ENCODE data around the gene CDR2. TPM values are rescaled to one million over a fixed set of nuclear protein-coding genes. Genes with fewer than 3 reads are reported as not detected.

CDR2 gene
- total and polyA plus RNA-seq, 2 donors (not counting 1 experiment from before 2014, with no cell fraction given): 8.0 to 11.3 TPM

GRCh38 chr16:22397464-22397863, 23.0 kb upstream of the CDR2 start:
- H3K27me3 Mint-ChIP-seq: no peaks in the 10 kb centered on the region
- ChIA-PET CTCF (no interaction called here), POLR2A (no interaction called here)
- no peaks in the 10 kb centered on the region for H3K9me3 Mint-ChIP-seq (ENCODE audit: insufficient read depth)
- H3K4me2 ChIP-seq (replicated peaks; ENCODE audit: low read depth, low read length, poor library complexity, severe bottlenecking): no peak overlapping the region
- no peak for DNase-seq
- no peaks in the 10 kb centered on the region for H3K36me3 ChIP-seq (replicated peaks in 1 of 2; ENCODE audit: control extremely low read depth in 1 of 2, control insufficient read depth in 1 of 2, extremely low read depth in 1 of 2, insufficient read depth in 2 of 2, low read length in 1 of 2)
- H3K4me1 Mint-ChIP-seq: no peaks in the 10 kb centered on the region
- TF ChIP-seq EZH2 (IDR thresholded peaks at IDR 0.05; ENCODE audit: borderline replicate concordance, insufficient read depth, low read depth, low read length, poor library complexity, severe bottlenecking): no peak
- no peak for TF ChIP-seq CTCF (IDR thresholded peaks at IDR 0.05)
- H3K9me3 ChIP-seq (ENCODE audit: control extremely low read depth in 1 of 3, control insufficient read depth in 2 of 3, insufficient read depth in 1 of 3, low read length in 2 of 3): no peaks in the 10 kb centered on the region
- H3K4me3 ChIP-seq (ENCODE audit: control extremely low read depth in 1 of 5, extremely low read depth in 1 of 5, insufficient read depth in 1 of 5, low read depth in 2 of 5, low read length in 4 of 5): no peak overlapping the region
- H3K27ac Mint-ChIP-seq: no peak overlapping the region
- no peak overlapping the region for H2AFZ ChIP-seq (ENCODE audit: insufficient read depth, low read depth, low read length, poor library complexity, severe bottlenecking)
- WGBS (ENCODE audit: insufficient coverage): 80% methylated on average over 1 of the region's 1 CpG
- no peaks in the 10 kb centered on the region for H3K79me2 ChIP-seq (ENCODE audit: control insufficient read depth, insufficient read depth, low read length)
- H3K27me3 ChIP-seq (replicated peaks in 1 of 4; ENCODE audit: control extremely low read depth in 1 of 4, control insufficient read depth in 3 of 4, insufficient read depth in 4 of 4, low read length in 3 of 4): no peaks in the 10 kb centered on the region
- H3K4me3 Mint-ChIP-seq: no peak overlapping the region
- H3K4me1 ChIP-seq (ENCODE audit: control insufficient read depth in 2 of 2, insufficient read depth in 2 of 2, low read length in 2 of 2): no peaks in the 10 kb centered on the region
- no peak overlapping the region for H3K27ac ChIP-seq (ENCODE audit: low read length in 2 of 2)
- intact Hi-C loops (cut with micrococcal nuclease): no loop called here
- H4K20me1 ChIP-seq (ENCODE audit: control insufficient read depth, insufficient read depth, low read length, poor library complexity, severe bottlenecking): no peaks in the 10 kb centered on the region
- no peak overlapping the region for H3K9ac ChIP-seq (ENCODE audit: low read length)
- ATAC-seq (ENCODE audit: low read depth): no peak

GRCh38 chr16:22395960-22396359, 21.5 kb upstream of the CDR2 start:
- H2AFZ ChIP-seq (ENCODE audit: insufficient read depth, low read depth, low read length, poor library complexity, severe bottlenecking): no peak overlapping the region

More at GRCh38 chr16:22395960-22396359, 21.5 kb upstream of the CDR2 start:
- ChIA-PET CTCF (no interaction called here), POLR2A (no interaction called here)
- Mint-ChIP-seq H3K27ac (no peak overlapping the region), H3K4me1 (no peaks in the 10 kb centered on the region), H3K27me3 (no peaks in the 10 kb centered on the region), H3K9me3 (ENCODE audit: insufficient read depth) (no peaks in the 10 kb centered on the region), H3K4me3 (no peak overlapping the region)
- intact Hi-C loops (cut with micrococcal nuclease): no loop called here
- H4K20me1 ChIP-seq (ENCODE audit: control insufficient read depth, insufficient read depth, low read length, poor library complexity, severe bottlenecking): no peaks in the 10 kb centered on the region
- WGBS (ENCODE audit: insufficient coverage): 100% methylated on average over 2 of the region's 4 CpGs
- H3K9me3 ChIP-seq (ENCODE audit: control extremely low read depth in 1 of 3, control insufficient read depth in 2 of 3, insufficient read depth in 1 of 3, low read length in 2 of 3): no peaks in the 10 kb centered on the region
- H3K4me3 ChIP-seq (ENCODE audit: control extremely low read depth in 1 of 5, extremely low read depth in 1 of 5, insufficient read depth in 1 of 5, low read depth in 2 of 5, low read length in 4 of 5): no peak overlapping the region
- no peak for ATAC-seq (ENCODE audit: low read depth)
- H3K9ac ChIP-seq (ENCODE audit: low read length): no peak overlapping the region
- no peak for DNase-seq
- H3K4me1 ChIP-seq (ENCODE audit: control insufficient read depth in 2 of 2, insufficient read depth in 2 of 2, low read length in 2 of 2): no peaks in the 10 kb centered on the region
- H3K79me2 ChIP-seq (ENCODE audit: control insufficient read depth, insufficient read depth, low read length): no peaks in the 10 kb centered on the region
- no peak overlapping the region for H3K4me2 ChIP-seq (replicated peaks; ENCODE audit: low read depth, low read length, poor library complexity, severe bottlenecking)
- H3K27me3 ChIP-seq (replicated peaks in 1 of 4; ENCODE audit: control extremely low read depth in 1 of 4, control insufficient read depth in 3 of 4, insufficient read depth in 4 of 4, low read length in 3 of 4): no peaks in the 10 kb centered on the region
- H3K27ac ChIP-seq (ENCODE audit: low read length in 2 of 2): no peak overlapping the region
- H3K36me3 ChIP-seq (replicated peaks in 1 of 2; ENCODE audit: control extremely low read depth in 1 of 2, control insufficient read depth in 1 of 2, extremely low read depth in 1 of 2, insufficient read depth in 2 of 2, low read length in 1 of 2): no peaks in the 10 kb centered on the region
- TF ChIP-seq EZH2 (IDR thresholded peaks at IDR 0.05; ENCODE audit: borderline replicate concordance, insufficient read depth, low read depth, low read length, poor library complexity, severe bottlenecking) (no peak), CTCF (IDR thresholded peaks at IDR 0.05) (no peak)
